CD8-positive, alpha-beta memory T cell (primary cell): ENCODE results near the gene TSPAN18. TPM values are rescaled to one million over a fixed set of nuclear protein-coding genes. Genes with fewer than 3 reads are reported as not detected.
A peak's percentile ranks its signal among the peaks of the same experiment; 100 is the strongest.

ENCODE experiments used
- CTCF ChIA-PET: fragments of 350-600 bp; sonication (Branson Sonifier 250); formaldehyde crosslinking; loops from one replicate; lab custom pipeline; 2021; ENCODE audit warnings: antibody characterized with exemption; lab: Charles Lee
- POLR2A ChIA-PET: fragments of 350-600 bp; sonication (Branson Sonifier 250); formaldehyde crosslinking; loops from one replicate; lab custom pipeline; 2021; ENCODE audit warnings: antibody characterized with exemption; lab: Charles Lee
- DNase-seq, 5 donors: peaks; one replicate each; pipeline versions ENCODE4 v3.0.0 to v3.0.0-alpha.2; 2020 to 2022; ENCODE audit warnings: mixed read lengths in 1 of 5
- H3K27ac ChIP-seq: one replicate; pipeline ENCODE4 v1.7.0; 2013; ENCODE audit warnings: low read depth, mild to moderate bottlenecking, low read length, moderate library complexity
- H3K27me3 ChIP-seq: 2 replicates; pipeline ENCODE4 v1.7.0; 2013; ENCODE audit warnings: low read length, mild to moderate bottlenecking; ENCODE audit not compliant: insufficient read depth, poor library complexity, severe bottlenecking
- H3K36me3 ChIP-seq: 2 replicates; pipeline ENCODE4 v1.7.0; 2013; ENCODE audit warnings: mild to moderate bottlenecking, low read length, moderate library complexity; ENCODE audit not compliant: insufficient read depth
- H3K4me1 ChIP-seq: 2 replicates; pipeline ENCODE4 v1.7.0; 2013; ENCODE audit warnings: mild to moderate bottlenecking, low read length, moderate library complexity; ENCODE audit not compliant: insufficient read depth
- H3K4me3 ChIP-seq: 2 replicates; pipeline ENCODE4 v1.7.0; 2013; ENCODE audit warnings: mild to moderate bottlenecking, low read length
- H3K9me3 ChIP-seq: 2 replicates; pipeline ENCODE4 v1.7.0; 2013; ENCODE audit warnings: mild to moderate bottlenecking, low read length
- H3K27ac Mint-ChIP-seq, 8 donors: one replicate each; pipeline ENCODE4 v1.8.0; 2020 to 2021; ENCODE audit warnings: mixed read lengths in 8 of 8, mild to moderate bottlenecking in 6 of 8, inconsistent platforms in 3 of 8, moderate library complexity in 3 of 8
- H3K27me3 Mint-ChIP-seq, 2 donors: one replicate each; pipeline ENCODE4 v1.8.0; 2020 to 2021; ENCODE audit warnings: mixed read lengths in 2 of 2, mild to moderate bottlenecking in 1 of 2, moderate library complexity in 1 of 2
- H3K36me3 Mint-ChIP-seq, 3 donors: one replicate each; pipeline ENCODE4 v1.8.0; 2020 to 2021; ENCODE audit warnings: mixed read lengths in 3 of 3, inconsistent platforms in 1 of 3, mild to moderate bottlenecking in 1 of 3
- H3K4me1 Mint-ChIP-seq, 3 donors: one replicate each; pipeline ENCODE4 v1.8.0; 2020 to 2021; ENCODE audit warnings: mixed read lengths in 3 of 3, inconsistent platforms in 1 of 3, mild to moderate bottlenecking in 1 of 3
- H3K4me3 Mint-ChIP-seq, 7 donors: one replicate each; pipeline ENCODE4 v1.8.0; 2020 to 2021; ENCODE audit warnings: mixed read lengths in 7 of 7, mild to moderate bottlenecking in 6 of 7, moderate library complexity in 4 of 7, inconsistent platforms in 2 of 7
- H3K9me3 Mint-ChIP-seq, 5 donors: one replicate each; pipeline ENCODE4 v1.8.0; 2020 to 2022; ENCODE audit warnings: mixed read lengths in 5 of 5, mild to moderate bottlenecking in 3 of 5, moderate library complexity in 2 of 5, inconsistent platforms in 1 of 5
- polyA plus RNA-seq: library from polyadenylated mRNA; unstranded; fragments of 300-500 nt; fragmentation: Illumina TruSeq; gene quantifications from one replicate; pipeline ENCODE4 v1.2.3, GENCODE V29; 2021
- total RNA-seq, 2 experiments: library from RNA; stranded (reverse); gene quantifications; one replicate each; pipeline ENCODE4 v1.2.3, GENCODE V29; 2021

The TSPAN18 gene
- total and polyA plus RNA-seq, 3 experiments from 2014 or later: 0.60 to 15.1 (median 1.2) TPM

DNA sequence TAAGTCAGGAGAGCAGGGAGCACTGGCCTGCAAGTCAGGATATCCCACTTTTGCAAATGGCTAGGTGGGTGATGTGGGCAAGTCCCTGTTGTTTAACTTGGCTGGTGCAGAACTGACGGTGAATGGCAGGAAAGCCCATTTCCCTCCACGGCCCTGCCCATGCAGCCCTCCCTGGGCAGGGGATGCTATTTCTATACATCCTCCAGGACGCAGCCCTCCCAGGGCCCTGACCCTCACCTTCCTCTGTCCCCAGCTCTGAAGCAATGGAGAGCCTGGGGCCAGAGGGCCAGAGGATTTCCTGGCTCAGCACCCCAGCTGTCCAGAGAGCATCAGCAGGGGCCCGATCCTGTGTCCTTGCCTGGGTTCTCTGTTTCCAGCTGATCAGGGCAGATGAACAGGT lies 91.3 kb downstream of the TSPAN18 start:
- ChIA-PET POLR2A (no interaction called here), CTCF (interaction anchor here (1.3 to 1.6 kb wide), 2 partner anchors 45 to 94 kb away, joined by 3 read pairs; no protein-coding TSS in a partner anchor)
- no peaks in the 10 kb centered on the region for H3K9me3 ChIP-seq
- H3K36me3 Mint-ChIP-seq: peaks cover 0 to 5% (median 2%) of the 10 kb centered on the region in 3 donors
- H3K4me1 ChIP-seq: no peaks in the 10 kb centered on the region
- no peaks in the 10 kb centered on the region for H3K27me3 ChIP-seq
- no peak overlapping the region for H3K27ac Mint-ChIP-seq
- no peak overlapping the region for H3K4me3 ChIP-seq
- no peak overlapping the region for H3K4me3 Mint-ChIP-seq
- no peaks in the 10 kb centered on the region for H3K36me3 ChIP-seq
- H3K27me3 Mint-ChIP-seq: no peaks in the 10 kb centered on the region
- H3K27ac ChIP-seq: no peak overlapping the region
- no peak for DNase-seq
- peaks cover 3 to 6% (median 5%) of the 10 kb centered on the region in 3 donors for H3K4me1 Mint-ChIP-seq
- H3K9me3 Mint-ChIP-seq: no peaks in the 10 kb centered on the region

DNA sequence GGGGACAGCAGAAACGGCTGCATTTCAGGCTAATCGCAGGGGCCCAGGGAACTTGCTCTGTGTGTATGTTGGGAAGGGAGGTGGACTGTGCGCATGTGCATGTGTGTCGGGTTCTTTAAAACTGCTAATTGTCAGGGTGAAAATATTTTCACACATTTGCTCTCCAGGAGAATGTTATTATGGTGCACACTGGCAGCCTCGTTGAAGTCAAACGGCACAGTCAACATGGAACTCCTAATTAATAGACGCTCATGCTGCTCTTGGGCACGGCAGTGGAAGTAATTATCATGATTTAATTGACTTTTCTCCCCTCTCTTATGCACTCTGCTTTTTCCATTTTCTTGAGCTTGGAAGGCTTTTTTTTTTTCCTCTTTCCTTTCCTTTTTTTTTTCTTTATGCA lies 92.6 kb downstream of the TSPAN18 start:
- Mint-ChIP-seq H3K27ac (peak overlapping the region in 2 of 8 donors; percentile 36 to 55), H3K36me3 (peaks cover 0 to 5% (median 0%) of the 10 kb centered on the region in 3 donors), H3K4me1 (peaks cover 3 to 6% (median 5%) of the 10 kb centered on the region in 3 donors), H3K9me3 (no peaks in the 10 kb centered on the region), H3K4me3 (no peak overlapping the region), H3K27me3 (no peaks in the 10 kb centered on the region)
- H3K36me3 ChIP-seq: no peaks in the 10 kb centered on the region
- H3K4me3 ChIP-seq: no peak overlapping the region
- no peaks in the 10 kb centered on the region for H3K4me1 ChIP-seq
- H3K9me3 ChIP-seq: no peaks in the 10 kb centered on the region
- ChIA-PET CTCF (no interaction called here), POLR2A (no interaction called here)
- H3K27ac ChIP-seq: no peak overlapping the region
- DNase-seq: no peak
- H3K27me3 ChIP-seq: no peaks in the 10 kb centered on the region

DNA sequence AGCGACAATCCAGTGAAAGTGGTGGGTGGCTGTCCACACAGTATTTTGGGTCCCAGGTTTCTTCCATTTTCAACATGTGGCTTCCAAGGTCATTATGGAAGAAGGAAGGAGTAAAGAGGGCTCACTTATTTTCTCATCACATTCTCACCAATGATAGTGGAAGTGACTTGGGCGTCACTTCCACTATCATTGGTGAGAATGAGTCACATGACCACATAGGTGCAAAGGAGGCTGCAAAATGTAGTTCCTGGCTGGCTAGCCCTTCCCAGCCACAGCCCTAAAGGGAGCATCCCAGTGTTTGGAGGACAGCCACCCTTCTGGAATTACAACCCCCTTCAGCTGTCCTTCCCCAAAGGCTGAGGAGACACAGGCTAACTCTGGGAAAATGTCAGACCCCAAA lies 95.6 kb downstream of the TSPAN18 start:
- H3K27me3 ChIP-seq: no peaks in the 10 kb centered on the region

DNA sequence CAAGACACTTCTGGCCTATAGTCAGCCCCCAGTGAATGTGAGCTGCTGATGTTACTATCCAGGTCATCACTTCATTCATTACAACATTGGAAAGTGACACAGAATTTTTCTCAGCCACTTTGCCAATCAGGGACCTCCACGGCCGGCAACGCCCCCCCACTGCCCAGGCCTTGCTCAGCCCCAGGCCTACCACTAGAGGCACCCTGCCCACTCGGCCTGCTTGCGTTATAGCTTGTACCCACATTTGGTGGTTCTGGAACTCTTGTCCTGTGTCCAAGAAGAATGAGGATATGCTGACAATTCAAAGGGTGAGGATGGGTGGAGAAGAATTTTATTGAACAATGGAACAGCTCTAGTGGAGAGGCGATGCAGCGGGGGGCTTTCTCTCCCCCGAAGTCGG lies 96.2 kb downstream of the TSPAN18 start:
- H3K27ac Mint-ChIP-seq: no peak overlapping the region
- Histone ChIP-seq H3K9me3 (no peaks in the 10 kb centered on the region), H3K4me3 (no peak overlapping the region), H3K36me3 (no peaks in the 10 kb centered on the region), H3K4me1 (no peaks in the 10 kb centered on the region), H3K27ac (no peak overlapping the region), H3K27me3 (no peaks in the 10 kb centered on the region)
- no peaks in the 10 kb centered on the region for H3K36me3 Mint-ChIP-seq
- no peaks in the 10 kb centered on the region for H3K27me3 Mint-ChIP-seq
- CTCF ChIA-PET: interaction anchor here (0.9 kb wide), 1 partner anchor 105 kb away, joined by 3 read pairs; no protein-coding TSS in a partner anchor
- H3K4me1 Mint-ChIP-seq: peaks cover 0 to 4% (median 3%) of the 10 kb centered on the region in 3 donors
- POLR2A ChIA-PET: no interaction called here
- no peak overlapping the region for H3K4me3 Mint-ChIP-seq
- no peak for DNase-seq
- H3K9me3 Mint-ChIP-seq: no peaks in the 10 kb centered on the region

More for the DNA sequence above, 95.6 kb downstream of the TSPAN18 start:
- H3K27me3 Mint-ChIP-seq: no peaks in the 10 kb centered on the region
- DNase-seq: no peak
- Histone ChIP-seq H3K9me3 (no peaks in the 10 kb centered on the region), H3K4me1 (no peaks in the 10 kb centered on the region), H3K4me3 (no peak overlapping the region), H3K27ac (no peak overlapping the region), H3K36me3 (no peaks in the 10 kb centered on the region)
- ChIA-PET POLR2A (no interaction called here), CTCF (no interaction called here)
- no peak overlapping the region for H3K4me3 Mint-ChIP-seq
- no peak overlapping the region for H3K27ac Mint-ChIP-seq
- peaks cover 0 to 4% (median 3%) of the 10 kb centered on the region in 3 donors for H3K4me1 Mint-ChIP-seq
- no peaks in the 10 kb centered on the region for H3K9me3 Mint-ChIP-seq
- no peaks in the 10 kb centered on the region for H3K36me3 Mint-ChIP-seq

DNA sequence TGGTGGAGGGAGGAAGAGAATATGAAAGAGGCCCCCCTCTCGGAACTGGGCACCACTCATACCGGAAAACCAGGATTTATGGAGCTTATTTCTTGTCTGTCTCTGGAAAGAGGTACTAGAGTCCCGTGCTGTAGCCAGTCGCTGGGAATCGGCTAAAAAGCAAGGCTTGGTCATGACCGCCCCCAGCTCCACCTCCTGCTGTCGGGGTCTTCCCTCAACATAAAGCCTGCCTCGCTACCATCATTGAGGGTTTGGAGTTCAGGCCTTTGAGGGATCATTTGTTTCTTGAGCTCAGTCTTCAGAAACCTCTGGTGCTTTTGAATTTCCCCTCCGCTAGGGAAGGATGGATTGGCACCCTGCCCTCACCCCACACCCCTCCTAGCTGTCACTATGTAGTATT lies 97.1 kb downstream of the TSPAN18 start:
- no peaks in the 10 kb centered on the region for H3K27me3 ChIP-seq
- no peaks in the 10 kb centered on the region for H3K36me3 ChIP-seq
- ChIA-PET CTCF (interaction anchor here (0.6 kb wide), 1 partner anchor 509 kb away, joined by 3 read pairs; no protein-coding TSS in a partner anchor), POLR2A (no interaction called here)
- no peaks in the 10 kb centered on the region for H3K27me3 Mint-ChIP-seq
- no peak overlapping the region for H3K27ac Mint-ChIP-seq
- no peak overlapping the region for H3K4me3 Mint-ChIP-seq
- no peaks in the 10 kb centered on the region for H3K4me1 ChIP-seq
- H3K27ac ChIP-seq: no peak overlapping the region
- H3K4me1 Mint-ChIP-seq: peaks cover 0 to 4% (median 3%) of the 10 kb centered on the region in 3 donors
- H3K9me3 ChIP-seq: no peaks in the 10 kb centered on the region
- H3K4me3 ChIP-seq: no peak overlapping the region
- DNase-seq: no peak
- no peaks in the 10 kb centered on the region for H3K36me3 Mint-ChIP-seq
- no peaks in the 10 kb centered on the region for H3K9me3 Mint-ChIP-seq

DNA sequence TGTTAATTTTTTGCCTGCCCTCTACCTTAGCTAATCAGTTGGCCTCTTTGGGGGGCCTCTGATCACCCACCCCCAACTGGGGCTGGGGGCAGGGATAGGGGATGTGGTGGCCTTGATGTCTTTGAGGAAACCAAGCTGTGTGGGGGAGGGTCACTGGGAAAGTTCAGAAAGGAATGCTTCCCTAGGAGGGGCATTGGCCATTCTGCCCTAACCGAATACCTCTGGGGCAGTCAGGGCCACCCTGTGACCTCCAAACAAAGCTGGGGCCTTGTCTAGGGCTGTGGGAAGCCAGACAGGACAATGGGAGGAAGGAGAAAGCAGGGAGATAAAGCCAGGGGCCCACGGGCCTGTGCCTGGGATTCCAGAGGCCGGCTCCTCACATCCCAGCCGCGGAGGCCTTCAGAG lies 97.5 kb downstream of the TSPAN18 start:
- no peaks in the 10 kb centered on the region for H3K36me3 Mint-ChIP-seq
- no peaks in the 10 kb centered on the region for H3K9me3 Mint-ChIP-seq
- CTCF ChIA-PET: interaction anchor here (0.6 kb wide), 1 partner anchor 509 kb away, joined by 3 read pairs; no protein-coding TSS in a partner anchor
- H3K4me1 Mint-ChIP-seq: peaks cover 0 to 4% (median 3%) of the 10 kb centered on the region in 3 donors
- Histone ChIP-seq H3K9me3 (no peaks in the 10 kb centered on the region), H3K27ac (no peak overlapping the region), H3K36me3 (no peaks in the 10 kb centered on the region), H3K4me1 (no peaks in the 10 kb centered on the region), H3K4me3 (no peak overlapping the region), H3K27me3 (no peaks in the 10 kb centered on the region)
- POLR2A ChIA-PET: no interaction called here
- H3K27ac Mint-ChIP-seq: peak overlapping the region in 1 of 8 donors; percentile 29
- H3K4me3 Mint-ChIP-seq: no peak overlapping the region
- DNase-seq: no peak
- no peaks in the 10 kb centered on the region for H3K27me3 Mint-ChIP-seq

DNA sequence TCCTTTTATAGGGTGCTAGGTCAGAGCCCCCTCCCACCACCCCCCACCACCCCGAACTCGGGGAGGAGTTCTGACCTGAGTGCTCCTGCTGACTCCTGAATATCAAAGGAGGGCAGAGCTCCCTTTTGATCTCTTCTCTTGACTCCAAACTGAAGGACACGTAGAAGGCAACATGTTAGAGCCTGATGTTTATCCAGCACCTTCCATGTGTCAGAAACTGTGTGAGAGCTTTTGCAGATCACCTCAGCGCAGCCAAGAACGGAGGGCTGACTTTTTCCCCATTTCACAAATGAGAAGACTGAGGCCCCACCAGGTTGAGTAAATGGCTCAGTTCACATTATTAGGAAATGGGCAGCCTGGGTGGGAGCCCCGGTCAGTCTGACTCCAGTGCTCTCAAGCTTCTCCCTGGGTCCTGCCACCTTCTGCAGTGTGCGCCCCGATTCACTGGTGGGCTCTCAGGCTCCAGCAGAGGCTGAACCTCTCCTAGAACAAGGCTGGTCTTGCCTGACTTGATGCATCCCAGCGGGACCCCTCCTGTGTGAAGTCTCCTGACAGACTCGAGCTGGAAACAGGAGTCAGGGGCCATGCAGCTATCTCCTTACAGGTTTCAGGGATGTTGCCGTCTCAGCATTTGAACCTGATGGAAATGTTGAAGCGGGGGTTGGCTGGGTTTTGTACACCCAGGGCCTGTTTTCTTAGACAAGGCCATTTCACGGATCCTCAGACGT lies 98.5 kb downstream of the TSPAN18 start:
- ChIA-PET CTCF (interaction anchor here (0.6 kb wide), 1 partner anchor 111 kb away, joined by 3 read pairs; no protein-coding TSS in a partner anchor), POLR2A (no interaction called here)
- H3K27ac ChIP-seq: no peak overlapping the region
- H3K27me3 ChIP-seq: no peaks in the 10 kb centered on the region
- H3K4me3 ChIP-seq: no peak overlapping the region
- no peaks in the 10 kb centered on the region for H3K27me3 Mint-ChIP-seq
- no peak for DNase-seq
- no peaks in the 10 kb centered on the region for H3K36me3 Mint-ChIP-seq
- no peaks in the 10 kb centered on the region for H3K36me3 ChIP-seq
- no peaks in the 10 kb centered on the region for H3K4me1 ChIP-seq
- H3K27ac Mint-ChIP-seq: peak overlapping the region in 1 of 8 donors; percentile 69
- no peak overlapping the region for H3K4me3 Mint-ChIP-seq
- H3K9me3 ChIP-seq: no peaks in the 10 kb centered on the region
- H3K9me3 Mint-ChIP-seq: no peaks in the 10 kb centered on the region
- H3K4me1 Mint-ChIP-seq: peaks cover 0 to 5% (median 3%) of the 10 kb centered on the region in 3 donors

DNA sequence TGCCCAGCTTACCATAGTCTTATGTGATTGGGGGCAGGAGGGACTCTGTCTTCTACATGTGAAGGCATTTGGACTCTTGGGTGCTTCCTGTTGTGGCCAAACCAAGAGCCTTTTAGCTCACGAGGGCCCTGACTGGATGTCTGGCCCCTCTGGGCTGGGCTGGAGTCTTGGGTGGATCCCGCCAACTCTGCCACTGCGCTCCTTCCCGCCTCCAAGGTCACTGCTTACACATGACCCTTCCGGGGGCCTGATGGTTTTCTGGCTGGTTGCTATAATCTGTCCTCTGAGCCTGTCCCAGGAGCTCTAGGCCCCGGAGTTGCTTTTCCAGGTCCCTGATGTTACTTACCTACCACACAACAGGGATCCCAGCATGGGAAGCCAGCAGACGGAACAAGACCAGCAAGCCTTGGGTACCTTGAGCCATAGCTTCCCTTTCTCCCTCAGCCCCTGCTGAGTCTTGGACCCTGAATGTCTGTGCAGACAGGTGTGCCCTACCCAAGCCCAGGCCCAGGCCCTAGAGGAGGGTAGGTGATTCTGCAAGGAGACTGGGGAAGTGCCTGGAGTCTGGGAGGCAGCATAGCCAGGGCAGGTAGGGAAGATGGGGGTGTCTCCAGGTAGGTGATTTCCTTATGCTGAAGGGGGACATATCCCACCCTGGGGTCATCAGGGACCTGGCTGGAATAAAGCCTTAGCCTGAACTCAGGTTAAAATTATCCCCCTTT lies 100.3 kb downstream of the TSPAN18 start:
- no peak overlapping the region for H3K4me3 Mint-ChIP-seq

More for the DNA sequence above, 100.3 kb downstream of the TSPAN18 start:
- H3K36me3 ChIP-seq: no peaks in the 10 kb centered on the region
- no peaks in the 10 kb centered on the region for H3K9me3 Mint-ChIP-seq
- CTCF ChIA-PET: interaction anchor here (1.5 kb wide), 1 partner anchor 84 kb away, joined by 4 read pairs; no protein-coding TSS in a partner anchor
- no peaks in the 10 kb centered on the region for H3K27me3 ChIP-seq
- H3K27me3 Mint-ChIP-seq: no peaks in the 10 kb centered on the region
- H3K4me1 Mint-ChIP-seq: peaks cover 0 to 2% (median 0%) of the 10 kb centered on the region in 3 donors
- no peaks in the 10 kb centered on the region for H3K9me3 ChIP-seq
- POLR2A ChIA-PET: no interaction called here
- no peak overlapping the region for H3K4me3 ChIP-seq
- H3K27ac Mint-ChIP-seq: peak overlapping the region in 1 of 8 donors; percentile 56
- no peak overlapping the region for H3K27ac ChIP-seq
- no peak for DNase-seq
- no peaks in the 10 kb centered on the region for H3K4me1 ChIP-seq
- no peaks in the 10 kb centered on the region for H3K36me3 Mint-ChIP-seq
